Endothelial cell of umbilical vein (primary cell): Measurements from ENCODE around the gene ATL1. TPM values are rescaled to one million over a fixed set of nuclear protein-coding genes. Genes with fewer than 3 reads are reported as not detected.

ENCODE experiments used
- BruUV-seq: library from RNA; stranded (reverse); fragments of 400-500 nt; replicated peaks from 2 replicates; lab custom pipeline; 2021; lab: Mats Ljungman, UMichigan
- CTCF ChIA-PET: fragments of 300-600, 350-600 bp; sonication (Branson Sonifier 250); formaldehyde crosslinking; loops from one replicate; lab custom pipeline; 2021; ENCODE audit warnings: antibody characterized with exemption, inconsistent platforms; lab: Charles Lee
- POLR2A ChIA-PET: fragments of 300-600, 350-600 bp; sonication (Branson Sonifier 250); formaldehyde crosslinking; loops from one replicate; lab custom pipeline; 2021; ENCODE audit warnings: antibody characterized with exemption, inconsistent platforms; lab: Charles Lee
- DNase-seq: peaks from one replicate; pipeline ENCODE4 v3.0.0-alpha.2; 2011; ENCODE audit warnings: low read depth, low spot score
- FAIRE-seq: peaks from 2 replicates; lab custom pipeline; 2011; peaks lifted over from hg19 to GRCh38; lab: Jason Lieb, UNC
- H2AFZ ChIP-seq: 2 replicates; pipeline ENCODE4 v1.6.0; 2012; ENCODE audit warnings: low read depth, low read length, control low read depth, inconsistent platforms
- H3K27ac ChIP-seq: 2 replicates; pipeline ENCODE4 v1.5.1; 2011; ENCODE audit warnings: low read depth, mild to moderate bottlenecking, control low read depth, low read length, moderate library complexity; ENCODE audit not compliant: insufficient read depth
- H3K27me3 ChIP-seq, 2 experiments: 2 replicates each; pipeline versions ENCODE4 v1.6.0 to v1.6.1; 2011; ENCODE audit warnings: low read length in 2 of 2, mixed read lengths in 1 of 2; ENCODE audit not compliant: control insufficient read depth in 2 of 2, insufficient read depth in 2 of 2
- H3K36me3 ChIP-seq, 2 experiments: 2 replicates in 1 of 2; 3 replicates in 1 of 2; pipeline ENCODE4 v1.5.1; 2011; ENCODE audit warnings: low read length in 2 of 2, mild to moderate bottlenecking in 1 of 2, moderate library complexity in 1 of 2; ENCODE audit not compliant: control insufficient read depth in 2 of 2, insufficient read depth in 2 of 2; ENCODE audit errors: extremely low read depth in 1 of 2
- H3K4me1 ChIP-seq: 3 replicates; pipeline ENCODE4 v1.5.1; 2011; ENCODE audit warnings: mild to moderate bottlenecking, low read length; ENCODE audit not compliant: control insufficient read depth, insufficient read depth; ENCODE audit errors: extremely low read depth
- H3K4me2 ChIP-seq: 2 replicates; pipeline ENCODE4 v1.6.1; 2011; ENCODE audit warnings: low read length, control low read depth, mixed read lengths; ENCODE audit not compliant: insufficient read depth
- H3K4me3 ChIP-seq, 3 experiments: fragments of 200-600 bp in 1 of 3; sonication (generic), shearing (Covaris generic) in 1 of 3; replicated peaks in 1 of 3; 2 replicates each; pipeline ENCODE4 v1.5.1; 2011 to 2016; ENCODE audit warnings: control low read depth in 3 of 3, low read length in 3 of 3, mild to moderate bottlenecking in 2 of 3, inconsistent platforms in 1 of 3, low read depth in 1 of 3, moderate library complexity in 1 of 3; ENCODE audit not compliant: insufficient read depth in 1 of 3
- H3K79me2 ChIP-seq: 2 replicates; pipeline ENCODE4 v1.6.0; 2012; ENCODE audit warnings: low read length, inconsistent platforms; ENCODE audit not compliant: control insufficient read depth, insufficient read depth
- H3K9ac ChIP-seq: replicated peaks from 2 replicates; pipeline ENCODE3; 2011; ENCODE audit warnings: low read length, control low read depth; ENCODE audit not compliant: insufficient read depth; ENCODE audit errors: extremely low read depth
- H3K9me1 ChIP-seq: replicated peaks from 3 replicates; pipeline ENCODE4 v1.6.0; 2011; ENCODE audit warnings: mild to moderate bottlenecking, low read length; ENCODE audit not compliant: control insufficient read depth, insufficient read depth; ENCODE audit errors: extremely low read depth
- H3K9me3 ChIP-seq: replicated peaks from 2 replicates; pipeline ENCODE4 v1.5.1; 2012; ENCODE audit warnings: low read length, inconsistent platforms; ENCODE audit not compliant: control insufficient read depth, insufficient read depth
- H4K20me1 ChIP-seq: replicated peaks from 2 replicates; pipeline ENCODE3; 2011; ENCODE audit warnings: mild to moderate bottlenecking, low read length; ENCODE audit not compliant: control insufficient read depth, insufficient read depth; ENCODE audit errors: extremely low read depth
- EZH2 ChIP-seq: IDR thresholded peaks from 2 replicates; pipeline ENCODE4 v1.6.1; 2012; ENCODE audit warnings: borderline replicate concordance, low read depth, mild to moderate bottlenecking, moderate library complexity, low read length, inconsistent platforms; ENCODE audit not compliant: severe bottlenecking
- FOS ChIP-seq: IDR thresholded peaks from 2 replicates; pipeline ENCODE4 v1.6.1; 2011; ENCODE audit warnings: mild to moderate bottlenecking, low read length, moderate library complexity, borderline replicate concordance; ENCODE audit not compliant: insufficient read depth
- GATA2 ChIP-seq: IDR thresholded peaks from 2 replicates; pipeline ENCODE4 v1.7.0; 2011; ENCODE audit warnings: low read depth, mild to moderate bottlenecking, moderate library complexity, mixed read lengths, low read length; ENCODE audit not compliant: insufficient read length, insufficient read depth
- JUN ChIP-seq: IDR thresholded peaks from 2 replicates; pipeline ENCODE4 v1.6.1; 2011; ENCODE audit warnings: borderline replicate concordance, low read depth; ENCODE audit not compliant: insufficient read length, insufficient read depth
- MYC ChIP-seq: IDR thresholded peaks from one replicate; pipeline ENCODE4 v1.6.1; 2011; ENCODE audit warnings: mild to moderate bottlenecking, low read depth, low read length
- POLR2A ChIP-seq: IDR thresholded peaks from 2 replicates; pipeline ENCODE4 v1.6.1; 2012; ENCODE audit warnings: low read depth, mild to moderate bottlenecking, control low read depth, low read length
- POLR2AphosphoS5 ChIP-seq: IDR thresholded peaks from 2 replicates; pipeline ENCODE4 v1.6.1; 2012; ENCODE audit warnings: low read depth, mild to moderate bottlenecking, control low read depth, low read length, moderate library complexity; ENCODE audit not compliant: insufficient read depth
- dilution Hi-C: fragments of 300-500 bp; cut with MboI; formaldehyde crosslinking; loops from one replicate; pipeline ENCODE4 v1.15.0; 2019; ENCODE audit warnings: low sequenced_read_pairs; ENCODE audit not compliant: extremely low pct_ligation_motif_present
- intact Hi-C: fragments of 100-400 bp; cut with micrococcal nuclease; formaldehyde crosslinking; loops from one replicate; pipeline ENCODE4 v1.10.0; 2022
- polyA plus RNA-seq, 4 experiments: library from polyadenylated mRNA; depleted of rRNA in 3 of 4; stranded (reverse) in 3 of 4; unstranded in 1 of 4; fragments of >200 nt; gene quantifications; 2 replicates each; pipeline versions ENCODE4 v1.2.1 to v1.2.3, GENCODE V29; 2011 to 2012; ENCODE audit warnings: missing spikeins in 1 of 4
- small RNA-seq: library from RNA; depleted of rRNA; stranded (forward); fragments of <200 nt; gene quantifications from one replicate; pipeline ENCODE3, GENCODE V24; 2012; ENCODE audit warnings: low replicate concordance, low read depth; ENCODE audit not compliant: insufficient read depth, insufficient read length
- total RNA-seq: library from RNA; stranded (reverse); gene quantifications from 2 replicates; pipeline ENCODE4 v1.2.3, GENCODE V29; 2021
- TF ChIP-seq, protein P1 (sequence below), 2 donors: IDR thresholded peaks; 1 replicate in 1 of 2; 2 replicates in 1 of 2; pipeline ENCODE4 v1.5.1; 2011; ENCODE audit warnings: low read length in 2 of 2, mild to moderate bottlenecking in 2 of 2, moderate library complexity in 2 of 2, control low read depth in 1 of 2, inconsistent platforms in 1 of 2, low read depth in 1 of 2; ENCODE audit not compliant: insufficient read depth in 1 of 2; ENCODE audit errors: extremely low read depth in 1 of 2
- TF ChIP-seq, protein P2 (sequence below): IDR thresholded peaks from 2 replicates; pipeline ENCODE4 v1.6.1; 2011; ENCODE audit not compliant: insufficient read depth, insufficient read length

ATL1 gene
- total and polyA plus RNA-seq, 2 donors (not counting 3 experiments of a cell fraction or from before 2014, with no cell fraction given), result 1.1 to 5.1 TPM

DNA sequence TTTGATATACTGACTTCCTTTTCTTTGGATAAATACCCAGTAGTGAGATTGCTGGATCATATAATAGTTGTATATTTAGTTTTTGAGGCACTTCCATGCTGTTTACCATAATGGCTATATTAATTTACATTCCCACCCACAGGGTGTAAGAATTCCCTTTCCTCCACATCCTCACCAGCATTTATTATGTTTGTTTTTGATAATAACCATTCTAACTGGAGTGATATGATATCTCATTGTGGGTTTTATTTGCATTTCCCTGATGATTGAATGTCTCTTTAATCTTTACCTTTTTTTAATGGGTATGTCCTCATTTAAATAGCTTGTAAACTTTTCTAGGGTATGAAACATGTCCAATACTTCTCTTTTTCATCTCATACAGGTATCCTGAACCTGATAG lies 119.7 kb downstream of the ATL1 start:
- Histone ChIP-seq H3K27ac (no peak overlapping the region), H3K27me3 (no peaks in the 10 kb centered on the region), H3K4me2 (no peak overlapping the region), H3K4me1 (peaks cover 24% of the 10 kb centered on the region), H4K20me1 (no peaks in the 10 kb centered on the region), H3K9ac (no peak overlapping the region), H3K9me1 (no peaks in the 10 kb centered on the region), H3K36me3 (no peaks in the 10 kb centered on the region), H3K9me3 (no peaks in the 10 kb centered on the region), H3K4me3 (no peak overlapping the region), H2AFZ (no peak overlapping the region), H3K79me2 (no peaks in the 10 kb centered on the region)
- DNase-seq, result no peak
- dilution Hi-C loops (no loop called here), intact Hi-C loops (no loop called here)
- TF ChIP-seq GATA2 (no peak), FOS (no peak), MYC (no peak), POLR2A (no peak), POLR2AphosphoS5 (no peak), EZH2 (no peak), JUN (no peak)
- TF ChIP-seq, protein P1, sequence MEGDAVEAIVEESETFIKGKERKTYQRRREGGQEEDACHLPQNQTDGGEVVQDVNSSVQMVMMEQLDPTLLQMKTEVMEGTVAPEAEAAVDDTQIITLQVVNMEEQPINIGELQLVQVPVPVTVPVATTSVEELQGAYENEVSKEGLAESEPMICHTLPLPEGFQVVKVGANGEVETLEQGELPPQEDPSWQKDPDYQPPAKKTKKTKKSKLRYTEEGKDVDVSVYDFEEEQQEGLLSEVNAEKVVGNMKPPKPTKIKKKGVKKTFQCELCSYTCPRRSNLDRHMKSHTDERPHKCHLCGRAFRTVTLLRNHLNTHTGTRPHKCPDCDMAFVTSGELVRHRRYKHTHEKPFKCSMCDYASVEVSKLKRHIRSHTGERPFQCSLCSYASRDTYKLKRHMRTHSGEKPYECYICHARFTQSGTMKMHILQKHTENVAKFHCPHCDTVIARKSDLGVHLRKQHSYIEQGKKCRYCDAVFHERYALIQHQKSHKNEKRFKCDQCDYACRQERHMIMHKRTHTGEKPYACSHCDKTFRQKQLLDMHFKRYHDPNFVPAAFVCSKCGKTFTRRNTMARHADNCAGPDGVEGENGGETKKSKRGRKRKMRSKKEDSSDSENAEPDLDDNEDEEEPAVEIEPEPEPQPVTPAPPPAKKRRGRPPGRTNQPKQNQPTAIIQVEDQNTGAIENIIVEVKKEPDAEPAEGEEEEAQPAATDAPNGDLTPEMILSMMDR (IDR thresholded peaks at IDR 0.05; ENCODE audit: extremely low read depth in 1 of 2, insufficient read depth in 1 of 2, low read depth in 1 of 2, low read length in 2 of 2), result no peak
- TF ChIP-seq, protein P2, sequence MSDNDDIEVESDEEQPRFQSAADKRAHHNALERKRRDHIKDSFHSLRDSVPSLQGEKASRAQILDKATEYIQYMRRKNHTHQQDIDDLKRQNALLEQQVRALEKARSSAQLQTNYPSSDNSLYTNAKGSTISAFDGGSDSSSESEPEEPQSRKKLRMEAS, result no peak
- no TSS peak for BruUV-seq
- POLR2A ChIA-PET, result no interaction called here
- no peak for FAIRE-seq
- CTCF ChIA-PET, result no interaction called here

Small RNAs within 50 kb of the gene (small RNA-seq; reads per million reads assigned to genes)
- gene RN7SL452P (not detected), gene SNRPGP1 (not detected)

Other genes starting within 250 kb of the ATL1 start
- 5.3 and 5.4 TPM in 2 replicates for gene L2HGDH, start 247.9 kb upstream of the ATL1 start, total RNA-seq
- 2.1 and 2.5 TPM in 2 replicates for gene L2HGDH, start 247.9 kb upstream of the ATL1 start, polyA plus RNA-seq
- gene DMAC2L, start 247.8 kb upstream of the ATL1 start, total RNA-seq, result 7.9 and 13.9 TPM in 2 replicates
- gene DMAC2L, start 247.8 kb upstream of the ATL1 start, polyA plus RNA-seq, result 16.1 and 19.2 TPM in 2 replicates
- 9.7 and 14.2 TPM in 2 replicates for gene CDKL1, start 163.3 kb upstream of the ATL1 start, total RNA-seq
- gene CDKL1, start 163.3 kb upstream of the ATL1 start, polyA plus RNA-seq, result 1.6 and 2.6 TPM in 2 replicates
- 60.1 and 73.7 TPM in 2 replicates for gene MAP4K5, start 27.6 kb upstream of the ATL1 start, total RNA-seq
- 13.8 and 17.4 TPM in 2 replicates for gene MAP4K5, start 27.6 kb upstream of the ATL1 start, polyA plus RNA-seq
- 27.8 and 31.0 TPM in 2 replicates for gene SAV1, start 108.2 kb downstream of the ATL1 start, total RNA-seq
- 6.0 and 7.1 TPM in 2 replicates for gene SAV1, start 108.2 kb downstream of the ATL1 start, polyA plus RNA-seq